ENCODE measurements around the gene RAF1.

Gene RAF1

DNA sequence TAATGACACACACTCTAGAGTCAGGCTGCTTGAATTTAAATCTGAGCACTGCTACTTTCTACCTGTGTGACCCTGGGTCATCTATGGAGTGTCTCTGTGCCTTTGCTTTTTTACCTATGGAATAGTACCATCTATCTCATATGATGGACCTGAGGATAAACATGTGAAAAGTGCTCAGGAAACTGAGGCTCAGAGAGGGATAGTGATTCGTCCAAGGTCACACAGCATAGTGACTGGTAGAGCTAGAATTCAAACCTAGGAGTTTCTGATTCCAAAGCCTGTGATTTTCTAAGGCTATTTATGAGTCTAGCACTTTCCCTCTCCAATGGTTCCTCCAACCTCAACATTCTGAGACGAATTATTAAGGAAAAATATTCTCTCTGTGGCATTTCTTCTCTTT, 32.0 kb upstream of the RAF1 start:
- 92% methylated on average over 2 of the region's 2 CpGs for WGBS
- H3K9me3 ChIP-seq (ENCODE audit: insufficient read depth, low read depth, low read length) = no peaks in the 10 kb centered on the region

DNA sequence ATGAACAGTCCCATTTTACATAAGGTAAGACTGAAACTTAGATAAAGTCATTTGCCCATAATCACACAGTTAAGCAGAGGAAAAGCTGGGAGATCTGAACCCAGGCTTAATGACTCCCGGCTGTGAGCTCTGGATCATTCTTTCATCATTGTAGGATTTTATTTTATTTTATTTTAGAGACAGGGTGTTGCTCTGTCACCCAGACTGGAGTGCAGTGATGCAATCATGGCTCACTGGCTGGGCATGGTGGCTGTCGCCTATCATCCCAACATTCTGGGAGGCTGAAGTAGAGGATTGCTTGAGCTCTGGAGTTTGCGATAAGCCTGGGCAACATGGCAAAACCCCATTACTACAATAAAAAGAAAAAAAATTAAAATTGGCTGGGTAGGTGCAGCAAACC, 31.2 kb upstream of the RAF1 start:
- Histone ChIP-seq H3K9ac (ENCODE audit: low read depth, low read length) (no peak overlapping the region), H3K36me3 (ENCODE audit: insufficient read depth, low read length) (no peaks in the 10 kb centered on the region), H3K27ac (ENCODE audit: low read depth, low read length) (no peak overlapping the region), H3K4me1 (ENCODE audit: insufficient read depth, low read length) (peaks cover 11% of the 10 kb centered on the region), H3K9me3 (ENCODE audit: insufficient read depth, low read depth, low read length) (no peaks in the 10 kb centered on the region), H3K4me3 (ENCODE audit: low read length) (no peak overlapping the region), H3K27me3 (ENCODE audit: insufficient read depth, low read length) (no peaks in the 10 kb centered on the region)
- 85% methylated on average over 2 of the region's 3 CpGs for WGBS

More for the DNA sequence above, 32.0 kb upstream of the RAF1 start:
- H3K4me1 ChIP-seq (ENCODE audit: insufficient read depth, low read length) = peaks cover 11% of the 10 kb centered on the region
- no peak overlapping the region for H3K9ac ChIP-seq (ENCODE audit: low read depth, low read length)
- H3K4me3 ChIP-seq (ENCODE audit: low read length) = no peak overlapping the region
- no peak overlapping the region for H3K27ac ChIP-seq (ENCODE audit: low read depth, low read length)
- no peaks in the 10 kb centered on the region for H3K27me3 ChIP-seq (ENCODE audit: insufficient read depth, low read length)
- no peaks in the 10 kb centered on the region for H3K36me3 ChIP-seq (ENCODE audit: insufficient read depth, low read length)

GRCh38 chr3:12692444-12692843, 28.5 kb upstream of the RAF1 start:
- Histone ChIP-seq H3K9me3 (ENCODE audit: insufficient read depth, low read depth, low read length) (no peaks in the 10 kb centered on the region), H3K36me3 (ENCODE audit: insufficient read depth, low read length) (no peaks in the 10 kb centered on the region), H3K27ac (ENCODE audit: low read depth, low read length) (no peak overlapping the region), H3K4me3 (ENCODE audit: low read length) (no peak overlapping the region), H3K27me3 (ENCODE audit: insufficient read depth, low read length) (no peaks in the 10 kb centered on the region), H3K4me1 (ENCODE audit: insufficient read depth, low read length) (peaks cover 11% of the 10 kb centered on the region), H3K9ac (ENCODE audit: low read depth, low read length) (no peak overlapping the region)
- WGBS = 94% methylated on average over 8 of the region's 8 CpGs

DNA sequence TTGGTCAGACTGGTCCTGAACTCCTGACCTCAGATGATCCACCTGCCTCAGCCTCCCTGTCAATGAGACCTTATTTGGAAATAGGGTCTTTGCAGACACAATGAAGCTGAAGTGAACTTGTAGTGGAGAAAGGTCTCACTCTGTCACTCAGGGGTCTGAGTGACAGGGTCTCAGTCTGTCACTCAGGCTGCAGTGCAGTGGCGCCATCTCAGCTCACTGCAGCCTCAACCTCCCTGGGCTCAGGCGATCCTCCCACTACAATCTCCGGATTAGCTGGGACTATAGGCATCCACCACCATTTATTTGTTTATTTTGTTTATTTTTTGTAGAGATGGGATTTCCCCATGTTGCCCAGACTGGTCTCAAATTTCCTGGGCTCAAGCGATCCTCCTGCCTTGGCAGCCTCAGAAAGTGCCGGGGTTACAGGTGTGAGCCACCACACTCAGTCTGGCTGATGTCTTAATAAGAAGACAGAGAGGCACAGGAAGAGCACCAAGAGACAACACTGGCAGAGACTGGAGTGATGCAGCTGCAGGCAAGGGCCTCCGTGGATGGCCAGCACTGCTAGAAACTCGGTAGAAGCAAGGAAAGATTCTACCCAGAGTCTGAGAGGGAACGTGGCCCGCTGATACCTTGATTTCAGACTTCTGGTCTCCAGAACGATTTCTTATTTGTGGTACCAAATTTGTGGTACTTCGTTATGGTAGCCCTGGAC, 26.2 kb upstream of the RAF1 start:
- Histone ChIP-seq H3K9me3 (ENCODE audit: insufficient read depth, low read depth, low read length) (no peaks in the 10 kb centered on the region), H3K27ac (ENCODE audit: low read depth, low read length) (no peak overlapping the region), H3K4me3 (ENCODE audit: low read length) (no peak overlapping the region), H3K27me3 (ENCODE audit: insufficient read depth, low read length) (no peaks in the 10 kb centered on the region), H3K36me3 (ENCODE audit: insufficient read depth, low read length) (no peaks in the 10 kb centered on the region), H3K9ac (ENCODE audit: low read depth, low read length) (no peak overlapping the region), H3K4me1 (ENCODE audit: insufficient read depth, low read length) (peaks cover 11% of the 10 kb centered on the region)
- WGBS = 88% methylated on average over 10 of the region's 11 CpGs

- Histone ChIP-seq H3K4me1 (ENCODE audit: insufficient read depth, low read length) (no peaks in the 10 kb centered on the region), H3K9me3 (ENCODE audit: insufficient read depth, low read depth, low read length) (no peaks in the 10 kb centered on the region), H3K4me3 (ENCODE audit: low read length) (no peak overlapping the region), H3K27ac (ENCODE audit: low read depth, low read length) (no peak overlapping the region), H3K27me3 (ENCODE audit: insufficient read depth, low read length) (no peaks in the 10 kb centered on the region), H3K36me3 (ENCODE audit: insufficient read depth, low read length) (no peaks in the 10 kb centered on the region), H3K9ac (ENCODE audit: low read depth, low read length) (no peak overlapping the region)
- 95% methylated on average over 4 of the region's 4 CpGs for WGBS
Measured at GRCh38 chr3:12687948-12688347, 24.0 kb upstream of the RAF1 start.

- H3K9me3 ChIP-seq (ENCODE audit: insufficient read depth, low read depth, low read length) = no peaks in the 10 kb centered on the region
- H3K27me3 ChIP-seq (ENCODE audit: insufficient read depth, low read length) = no peaks in the 10 kb centered on the region
- no peak overlapping the region for H3K27ac ChIP-seq (ENCODE audit: low read depth, low read length)
- 97% methylated on average over 3 of the region's 3 CpGs for WGBS
- H3K9ac ChIP-seq (ENCODE audit: low read depth, low read length) = no peak overlapping the region
- H3K4me3 ChIP-seq (ENCODE audit: low read length) = no peak overlapping the region
- no peaks in the 10 kb centered on the region for H3K4me1 ChIP-seq (ENCODE audit: insufficient read depth, low read length)
- H3K36me3 ChIP-seq (ENCODE audit: insufficient read depth, low read length) = no peaks in the 10 kb centered on the region
Measured at GRCh38 chr3:12686096-12686495, 22.2 kb upstream of the RAF1 start.

- Histone ChIP-seq H3K36me3 (ENCODE audit: insufficient read depth, low read length) (no peaks in the 10 kb centered on the region), H3K9me3 (ENCODE audit: insufficient read depth, low read depth, low read length) (no peaks in the 10 kb centered on the region), H3K27me3 (ENCODE audit: insufficient read depth, low read length) (no peaks in the 10 kb centered on the region), H3K4me1 (ENCODE audit: insufficient read depth, low read length) (no peaks in the 10 kb centered on the region), H3K9ac (ENCODE audit: low read depth, low read length) (no peak overlapping the region), H3K27ac (ENCODE audit: low read depth, low read length) (no peak overlapping the region), H3K4me3 (ENCODE audit: low read length) (no peak overlapping the region)
- WGBS = 98% methylated on average over 1 of the region's 1 CpG
Measured at GRCh38 chr3:12681943-12682390, 18.1 kb upstream of the RAF1 start.

DNA sequence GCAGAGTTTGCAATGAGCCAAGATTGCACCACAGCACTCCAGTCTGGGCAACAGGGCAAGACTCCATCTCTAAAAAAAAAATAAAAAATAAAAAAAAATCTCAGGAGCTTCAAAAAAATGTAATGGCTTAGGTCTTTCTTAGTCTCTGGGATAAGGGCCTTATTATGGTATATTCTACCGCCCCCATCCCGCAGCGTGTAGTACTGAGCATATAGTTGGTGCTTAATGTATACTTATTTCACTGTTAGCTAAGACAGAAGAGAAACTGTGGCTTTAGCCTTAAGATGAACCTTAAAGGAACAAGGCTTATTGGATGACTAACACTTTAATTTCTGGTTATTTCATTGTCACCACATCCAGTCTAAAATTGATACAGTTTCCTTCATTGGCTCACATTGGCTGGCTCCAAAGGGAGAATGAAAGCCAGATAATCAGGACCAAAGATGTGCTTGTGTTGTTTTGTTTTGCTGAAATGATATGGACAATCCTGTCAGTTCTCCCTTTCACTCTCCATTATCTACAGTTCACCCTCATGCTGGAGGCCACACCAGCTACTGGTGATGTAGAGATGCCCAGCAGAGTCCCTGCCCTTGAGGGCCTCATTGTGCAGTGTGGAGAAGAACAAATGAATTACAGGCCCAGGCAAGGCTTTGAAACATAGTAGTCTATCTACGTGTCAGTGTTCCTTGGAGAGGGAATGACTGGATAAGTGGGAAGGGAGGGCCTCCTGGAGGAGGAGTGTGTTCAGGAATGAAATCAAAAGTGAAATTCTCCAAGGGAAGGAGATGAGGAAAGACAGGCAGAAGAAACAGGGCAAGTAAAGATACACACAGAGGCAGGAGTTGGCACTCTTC, 17.4 kb upstream of the RAF1 start:
- Histone ChIP-seq H3K4me3 (ENCODE audit: low read length) (no peak overlapping the region), H3K4me1 (ENCODE audit: insufficient read depth, low read length) (no peaks in the 10 kb centered on the region), H3K27ac (ENCODE audit: low read depth, low read length) (no peak overlapping the region), H3K9ac (ENCODE audit: low read depth, low read length) (no peak overlapping the region), H3K9me3 (ENCODE audit: insufficient read depth, low read depth, low read length) (no peaks in the 10 kb centered on the region), H3K27me3 (ENCODE audit: insufficient read depth, low read length) (no peaks in the 10 kb centered on the region), H3K36me3 (ENCODE audit: insufficient read depth, low read length) (no peaks in the 10 kb centered on the region)
- 92% methylated on average over 4 of the region's 4 CpGs for WGBS

DNA sequence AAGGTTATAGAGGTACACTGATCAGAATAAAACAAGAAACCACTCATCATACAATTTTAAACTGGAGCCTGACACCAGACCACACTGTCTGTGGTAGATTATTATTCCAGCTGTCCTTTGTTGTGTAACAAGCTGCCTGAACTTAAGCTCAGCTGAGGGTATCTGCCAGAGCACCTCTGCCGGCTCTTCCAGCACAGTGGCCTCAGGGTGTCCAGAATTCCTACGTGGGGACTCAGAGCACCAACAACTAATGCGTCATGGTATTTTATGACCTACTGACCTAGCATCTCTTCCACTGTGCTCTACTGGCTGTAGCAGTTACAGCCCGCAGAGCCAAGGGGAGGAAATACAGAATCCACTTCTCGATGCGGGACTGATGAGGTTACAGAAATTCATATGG, 15.6 kb upstream of the RAF1 start:
- no peak overlapping the region for H3K9ac ChIP-seq (ENCODE audit: low read depth, low read length)
- peaks cover 6% of the 10 kb centered on the region for H3K4me1 ChIP-seq (ENCODE audit: insufficient read depth, low read length)
- H3K27me3 ChIP-seq (ENCODE audit: insufficient read depth, low read length) = no peaks in the 10 kb centered on the region
- H3K9me3 ChIP-seq (ENCODE audit: insufficient read depth, low read depth, low read length) = no peaks in the 10 kb centered on the region
- no peak overlapping the region for H3K4me3 ChIP-seq (ENCODE audit: low read length)
- H3K36me3 ChIP-seq (ENCODE audit: insufficient read depth, low read length) = no peaks in the 10 kb centered on the region
- H3K27ac ChIP-seq (ENCODE audit: low read depth, low read length) = no peak overlapping the region
- WGBS = 87% methylated on average over 6 of the region's 6 CpGs

DNA sequence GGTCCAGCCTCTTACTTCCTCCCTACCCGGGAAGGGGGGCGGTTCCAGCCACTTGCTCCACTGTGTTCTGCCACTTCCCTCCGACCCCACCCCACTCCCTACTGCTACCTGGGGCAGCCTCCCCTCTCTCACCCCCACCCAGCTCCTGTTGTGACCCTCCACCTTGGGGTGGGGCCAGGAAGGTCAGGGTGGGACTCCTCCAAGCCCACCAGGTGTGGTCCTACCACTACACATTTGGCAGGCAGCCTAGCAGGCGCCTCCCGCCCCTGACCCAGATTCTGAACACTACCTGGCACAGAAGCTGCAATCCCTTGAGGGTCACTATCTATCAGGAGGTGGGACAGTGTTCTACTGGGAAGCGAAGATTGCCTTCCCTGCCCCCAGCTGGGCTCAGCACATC, 13.7 kb upstream of the RAF1 start:
- no peak overlapping the region for H3K27ac ChIP-seq (ENCODE audit: low read depth, low read length)
- 77% methylated on average over 6 of the region's 6 CpGs for WGBS
- H3K9ac ChIP-seq (ENCODE audit: low read depth, low read length) = no peak overlapping the region
- H3K4me3 ChIP-seq (ENCODE audit: low read length) = no peak overlapping the region
- no peaks in the 10 kb centered on the region for H3K9me3 ChIP-seq (ENCODE audit: insufficient read depth, low read depth, low read length)
- peaks cover 14% of the 10 kb centered on the region for H3K4me1 ChIP-seq (ENCODE audit: insufficient read depth, low read length)
- H3K36me3 ChIP-seq (ENCODE audit: insufficient read depth, low read length) = no peaks in the 10 kb centered on the region
- no peaks in the 10 kb centered on the region for H3K27me3 ChIP-seq (ENCODE audit: insufficient read depth, low read length)

DNA sequence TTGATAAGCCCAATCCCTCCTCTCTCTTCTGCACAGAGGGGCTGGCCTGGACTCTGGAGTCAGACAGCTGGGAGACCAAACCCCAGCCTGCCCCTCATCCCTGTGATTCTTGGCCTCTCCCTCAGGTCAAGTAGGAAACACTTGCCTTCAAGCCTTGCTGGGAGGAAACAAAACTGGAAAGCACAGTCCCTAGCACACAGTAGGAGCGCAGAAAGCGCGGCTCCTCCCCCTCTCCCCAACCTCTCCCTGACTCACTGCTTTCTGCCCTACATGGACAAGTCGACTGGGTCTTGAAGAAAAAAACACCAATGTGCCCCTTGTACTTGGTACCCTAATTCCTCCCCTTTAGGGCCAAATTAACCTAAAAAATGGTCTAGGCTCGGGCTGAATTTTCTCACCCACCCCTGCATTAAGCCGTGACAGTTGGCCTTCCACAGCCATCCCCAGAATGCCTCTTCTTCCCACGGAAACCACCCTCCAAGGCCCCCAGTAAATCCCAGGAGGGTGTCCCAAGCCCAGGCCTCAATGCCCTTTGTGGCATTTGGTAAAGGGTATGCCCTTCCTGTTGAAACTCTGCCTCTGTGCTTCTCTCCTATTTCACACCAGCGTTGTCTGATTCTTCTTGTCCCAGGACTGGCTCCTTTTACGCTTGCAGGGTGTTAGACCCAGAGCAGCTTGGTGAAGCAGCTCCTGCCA, 11.3 kb upstream of the RAF1 start:
- Histone ChIP-seq H3K9ac (ENCODE audit: low read depth, low read length) (no peak overlapping the region), H3K27me3 (ENCODE audit: insufficient read depth, low read length) (no peaks in the 10 kb centered on the region), H3K9me3 (ENCODE audit: insufficient read depth, low read depth, low read length) (no peaks in the 10 kb centered on the region), H3K4me3 (ENCODE audit: low read length) (no peak overlapping the region), H3K36me3 (ENCODE audit: insufficient read depth, low read length) (no peaks in the 10 kb centered on the region), H3K27ac (ENCODE audit: low read depth, low read length) (no peak overlapping the region), H3K4me1 (ENCODE audit: insufficient read depth, low read length) (peaks cover 27% of the 10 kb centered on the region)
- WGBS = 89% methylated on average over 9 of the region's 9 CpGs
